ENCODE data around the gene TMTC1.

DNA sequence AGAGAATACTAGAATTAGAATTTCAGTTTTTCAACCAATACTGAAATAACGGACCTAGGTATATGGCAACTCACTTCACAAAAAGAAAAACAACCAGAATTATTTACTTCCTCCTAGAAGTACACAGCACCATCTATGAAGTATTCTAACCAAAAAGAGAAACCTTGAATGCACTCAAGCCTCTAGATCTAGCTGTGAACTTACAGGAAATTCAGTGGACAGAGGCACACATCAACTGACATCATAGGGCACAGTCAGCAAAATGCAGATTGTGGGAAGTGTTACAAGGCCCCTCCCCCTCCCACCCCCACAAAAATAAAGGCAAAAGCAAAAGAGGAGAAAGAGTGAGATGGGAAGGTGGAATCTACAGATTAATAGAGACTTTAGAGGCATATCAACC, 102.4 kb downstream of the TMTC1 start:
- TF ChIP-seq POLR2AphosphoS5 (IDR thresholded peaks at IDR 0.05): no peak
- TF ChIP-seq POLR2A (IDR thresholded peaks at IDR 0.05; ENCODE audit: low read depth): no peak
- TF ChIP-seq, protein P1, sequence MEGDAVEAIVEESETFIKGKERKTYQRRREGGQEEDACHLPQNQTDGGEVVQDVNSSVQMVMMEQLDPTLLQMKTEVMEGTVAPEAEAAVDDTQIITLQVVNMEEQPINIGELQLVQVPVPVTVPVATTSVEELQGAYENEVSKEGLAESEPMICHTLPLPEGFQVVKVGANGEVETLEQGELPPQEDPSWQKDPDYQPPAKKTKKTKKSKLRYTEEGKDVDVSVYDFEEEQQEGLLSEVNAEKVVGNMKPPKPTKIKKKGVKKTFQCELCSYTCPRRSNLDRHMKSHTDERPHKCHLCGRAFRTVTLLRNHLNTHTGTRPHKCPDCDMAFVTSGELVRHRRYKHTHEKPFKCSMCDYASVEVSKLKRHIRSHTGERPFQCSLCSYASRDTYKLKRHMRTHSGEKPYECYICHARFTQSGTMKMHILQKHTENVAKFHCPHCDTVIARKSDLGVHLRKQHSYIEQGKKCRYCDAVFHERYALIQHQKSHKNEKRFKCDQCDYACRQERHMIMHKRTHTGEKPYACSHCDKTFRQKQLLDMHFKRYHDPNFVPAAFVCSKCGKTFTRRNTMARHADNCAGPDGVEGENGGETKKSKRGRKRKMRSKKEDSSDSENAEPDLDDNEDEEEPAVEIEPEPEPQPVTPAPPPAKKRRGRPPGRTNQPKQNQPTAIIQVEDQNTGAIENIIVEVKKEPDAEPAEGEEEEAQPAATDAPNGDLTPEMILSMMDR (IDR thresholded peaks at IDR 0.05): no peak
- TF ChIP-seq EP300 (IDR thresholded peaks at IDR 0.05): no peak
